Measurements from ENCODE around the gene TCF7. TPM values are rescaled to one million over a fixed set of nuclear protein-coding genes. Genes with fewer than 3 reads are reported as not detected.

TCF7 gene
- total RNA-seq, 1 donor from 2014 or later: 77.2 TPM

DNA sequence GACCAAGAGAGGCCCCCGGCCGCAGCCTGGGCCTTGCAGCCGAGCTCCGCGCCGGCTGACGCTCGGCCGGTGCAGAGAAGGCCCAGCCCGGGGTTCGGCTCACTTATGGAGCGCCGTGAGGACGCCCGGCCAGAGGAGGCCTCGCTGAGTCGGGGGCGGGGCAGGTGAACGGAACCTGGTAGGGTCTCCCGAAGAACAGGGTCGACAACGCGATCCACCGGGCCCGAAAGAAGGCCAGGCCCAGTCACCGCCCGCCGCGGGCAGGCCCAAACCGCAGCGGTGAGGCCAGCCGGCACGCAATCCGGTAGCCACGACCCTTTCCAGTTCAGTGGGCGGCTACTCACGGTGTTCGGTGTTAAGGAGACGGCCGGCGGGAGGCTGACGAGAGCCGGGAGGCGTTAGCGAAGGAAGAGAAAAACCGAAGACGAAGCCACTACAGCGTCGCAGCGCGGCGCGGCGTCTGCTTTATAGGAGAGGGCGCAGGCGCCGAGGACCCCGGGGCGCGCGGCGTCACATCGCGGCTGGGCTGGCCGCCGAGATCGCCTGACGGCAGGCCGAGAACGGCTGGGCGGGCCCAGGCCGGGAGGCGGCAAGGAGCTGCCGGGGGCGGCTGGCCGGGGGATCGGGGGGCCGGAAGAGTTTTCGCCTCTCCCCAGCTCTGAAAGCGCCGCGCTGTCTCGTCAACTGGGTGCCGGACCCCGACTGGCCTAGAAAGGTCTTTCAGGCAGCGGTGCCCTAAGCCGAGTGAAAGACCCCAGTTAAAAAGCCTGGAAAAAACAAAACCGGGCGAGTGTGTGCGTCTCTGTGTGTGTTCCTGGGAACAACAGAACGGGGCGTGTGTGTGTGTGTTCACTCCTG is 62.3 kb downstream of the TCF7 start, which contains the start of gene SKP1:
TSS of gene SKP1 (minus strand) at position 440 of the 858 bp plus-strand sequence. CDS start 2,928 bp downstream, outside the sequence.
- H3K4me3 Mint-ChIP-seq: peak within 1 kb of the TSS; percentile 96
- intact Hi-C loops (cut with micrococcal nuclease): loop anchor here (1.0 to 5.0 kb wide), 11 partner anchors 50 to 728 kb away; partner anchors contain the start of genes C5orf24, CAMLG, CDKN2AIPNL and DDX46
- peak; percentile 85 for DNase-seq (ENCODE audit: low spot score)
- no peaks in the 10 kb centered on the region for H3K9me3 Mint-ChIP-seq
- peaks cover 18% of the 10 kb centered on the region for H3K36me3 Mint-ChIP-seq (ENCODE audit: low read depth)
- peaks cover 28% of the 10 kb centered on the region for H3K4me1 Mint-ChIP-seq (ENCODE audit: low read depth)
- peak within 1 kb of the TSS; percentile 97 for H3K27ac Mint-ChIP-seq
- H3K27me3 Mint-ChIP-seq (ENCODE audit: insufficient read depth): peaks cover 6% of the 10 kb centered on the region

DNA sequence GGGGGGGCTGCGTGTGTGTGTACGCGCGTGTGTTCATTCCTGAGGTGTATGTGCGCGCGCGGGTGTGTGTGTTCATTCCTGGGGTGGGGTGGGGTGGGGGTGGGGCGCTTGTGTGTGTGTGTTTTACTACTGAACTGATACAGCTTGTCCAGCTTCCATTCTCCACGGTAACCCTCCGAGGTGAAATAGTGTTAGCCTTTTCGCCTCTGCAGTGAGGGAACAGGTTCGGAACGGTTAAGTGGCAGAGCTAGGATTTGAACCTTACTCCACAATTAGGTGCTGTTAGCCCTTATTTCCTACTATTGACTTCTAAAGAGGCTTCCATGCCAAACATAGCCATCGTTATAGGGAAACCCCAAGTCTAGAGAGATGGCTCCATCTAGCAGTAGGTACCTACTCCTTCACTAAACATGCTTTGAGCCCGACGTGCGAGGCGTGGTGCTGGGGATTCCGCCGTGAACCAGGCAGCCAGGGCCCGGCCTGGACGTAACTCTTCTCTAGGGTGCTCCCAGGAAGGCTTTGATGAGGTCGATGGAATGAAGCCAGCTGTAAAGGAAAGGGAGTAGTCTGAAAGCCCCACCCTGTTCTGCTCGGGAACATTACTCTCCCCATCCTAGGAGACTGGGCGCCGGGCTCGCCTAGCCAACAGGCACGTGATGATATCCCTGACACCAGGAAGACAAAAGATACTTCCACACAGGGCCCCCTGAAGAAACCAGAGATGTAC is 63.1 kb downstream of the TCF7 start:
- H3K4me1 Mint-ChIP-seq (ENCODE audit: low read depth): peaks cover 22% of the 10 kb centered on the region
- DNase-seq (ENCODE audit: low spot score): no peak

DNA sequence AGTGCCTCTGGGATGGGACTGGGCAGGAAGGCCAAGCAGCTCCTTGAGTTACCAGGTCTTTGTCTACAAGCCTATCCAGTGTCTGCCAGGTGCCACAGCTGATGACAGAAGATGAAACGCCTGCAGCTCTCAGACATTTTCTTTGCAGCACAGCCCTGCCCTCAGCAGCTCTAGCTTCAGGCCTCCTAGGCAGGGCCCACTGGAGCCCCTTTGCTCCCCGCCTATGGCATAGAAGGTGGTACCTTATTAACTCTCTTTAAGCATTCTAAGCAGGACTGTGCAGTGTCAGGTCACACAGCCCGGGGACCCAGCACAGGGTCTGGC is 63.6 kb downstream of the TCF7 start:
- no peak for DNase-seq (ENCODE audit: low spot score)
- Mint-ChIP-seq H3K4me1 (ENCODE audit: low read depth) (peaks cover 20% of the 10 kb centered on the region), H3K36me3 (ENCODE audit: low read depth) (peaks cover 9% of the 10 kb centered on the region), H3K27ac (no peak overlapping the region), H3K4me3 (peak overlapping the region; percentile 96), H3K27me3 (ENCODE audit: insufficient read depth) (peaks cover 10% of the 10 kb centered on the region), H3K9me3 (no peaks in the 10 kb centered on the region)
- intact Hi-C loops (cut with micrococcal nuclease): loop anchor here (5.0 kb wide), 3 partner anchors 234 to 469 kb away; partner anchors contain the start of genes CDKN2AIPNL and SEC24A

More for the DNA sequence above, 63.1 kb downstream of the TCF7 start:
- intact Hi-C loops (cut with micrococcal nuclease): loop anchor here (1.0 to 5.0 kb wide), 7 partner anchors 49 to 727 kb away; partner anchors contain the start of genes C5orf24, CDKN2AIPNL, DDX46 and PCBD2
- peak overlapping the region; percentile 97 for H3K27ac Mint-ChIP-seq
- H3K9me3 Mint-ChIP-seq: no peaks in the 10 kb centered on the region
- H3K36me3 Mint-ChIP-seq (ENCODE audit: low read depth): peaks cover 11% of the 10 kb centered on the region
- peaks cover 10% of the 10 kb centered on the region for H3K27me3 Mint-ChIP-seq (ENCODE audit: insufficient read depth)
- H3K4me3 Mint-ChIP-seq: peak overlapping the region; percentile 96

DNA sequence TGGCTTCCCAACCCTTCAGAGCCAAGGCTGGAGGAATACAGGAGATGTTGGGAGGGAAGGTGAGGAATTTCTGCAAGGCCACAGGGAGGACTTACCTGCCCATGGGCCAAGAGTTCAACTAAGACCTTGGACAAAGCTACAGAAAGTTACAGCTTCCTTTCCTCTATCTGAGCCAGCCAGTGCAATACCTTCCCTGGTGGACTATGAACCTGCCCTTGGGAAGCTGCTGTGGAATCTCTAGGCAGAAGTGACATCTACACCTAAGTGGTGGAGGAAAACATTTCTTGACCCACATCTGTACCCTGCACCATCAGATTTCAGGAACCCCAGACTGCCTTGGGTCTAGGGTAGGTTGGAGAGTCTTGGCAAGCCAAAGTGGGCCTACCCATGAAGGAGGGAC is 69.0 kb downstream of the TCF7 start:
- intact Hi-C loops (cut with micrococcal nuclease): no loop called here
- Mint-ChIP-seq H3K27ac (no peak overlapping the region), H3K9me3 (no peaks in the 10 kb centered on the region), H3K4me3 (no peak overlapping the region), H3K36me3 (ENCODE audit: low read depth) (no peaks in the 10 kb centered on the region), H3K4me1 (ENCODE audit: low read depth) (no peaks in the 10 kb centered on the region), H3K27me3 (ENCODE audit: insufficient read depth) (peaks cover 8% of the 10 kb centered on the region)
- no peak for DNase-seq (ENCODE audit: low spot score)

DNA sequence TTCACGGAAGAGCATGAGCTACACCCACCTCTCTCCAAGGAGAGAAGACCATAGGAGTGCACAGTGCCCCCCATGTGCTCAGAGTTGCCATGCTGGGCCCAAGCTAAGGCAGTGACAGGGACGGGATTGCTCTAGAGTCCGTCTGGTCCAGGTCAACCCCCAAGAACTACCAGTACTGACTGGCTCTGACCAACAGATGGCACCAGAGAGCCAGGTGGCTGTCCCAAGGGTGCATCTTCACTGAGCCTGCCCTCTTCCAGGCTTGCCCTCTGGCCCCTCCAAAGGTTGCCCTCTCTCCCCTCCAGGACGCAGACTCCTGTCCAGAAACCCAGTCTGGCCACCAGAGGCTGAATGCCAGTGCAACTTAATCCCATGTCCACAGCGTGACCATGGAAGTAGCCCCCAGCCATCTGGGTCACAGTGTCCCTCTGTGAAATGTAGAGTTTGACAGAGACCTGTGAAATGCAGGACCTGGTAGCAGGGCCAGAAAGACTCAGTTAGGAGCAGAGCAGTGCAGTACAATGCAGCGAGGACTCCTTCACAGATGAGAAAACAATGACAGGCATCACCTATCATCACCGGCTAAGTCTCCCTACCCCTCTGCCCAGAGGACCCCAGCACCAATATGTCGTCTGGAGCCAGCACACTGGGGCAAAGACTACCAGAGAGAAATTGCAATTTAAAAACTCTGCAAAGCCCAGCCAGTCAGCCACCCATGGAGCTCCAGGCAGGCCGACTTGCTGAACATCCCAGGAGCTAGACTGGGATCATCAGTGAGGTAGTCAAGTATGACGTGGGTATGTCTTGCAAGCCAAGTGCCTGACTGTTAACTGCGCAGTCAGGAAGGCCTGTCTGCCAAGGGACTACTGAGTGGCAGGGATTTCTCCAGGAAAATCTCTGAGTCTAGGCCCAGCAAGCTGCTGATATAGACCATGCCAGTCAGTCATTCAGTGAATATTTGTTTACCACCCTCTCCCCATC is 70.0 kb downstream of the TCF7 start:
- no peaks in the 10 kb centered on the region for H3K9me3 Mint-ChIP-seq
- H3K4me3 Mint-ChIP-seq: no peak overlapping the region
- no peaks in the 10 kb centered on the region for H3K4me1 Mint-ChIP-seq (ENCODE audit: low read depth)
- no peaks in the 10 kb centered on the region for H3K36me3 Mint-ChIP-seq (ENCODE audit: low read depth)
- no peak overlapping the region for H3K27ac Mint-ChIP-seq
- intact Hi-C loops (cut with micrococcal nuclease): loop anchor here (1.0 to 2.0 kb wide), 4 partner anchors 42 to 402 kb away; partner anchors contain the start of gene PPP2CA
- DNase-seq (ENCODE audit: low spot score): peak; percentile 67
- peaks cover 8% of the 10 kb centered on the region for H3K27me3 Mint-ChIP-seq (ENCODE audit: insufficient read depth)

DNA sequence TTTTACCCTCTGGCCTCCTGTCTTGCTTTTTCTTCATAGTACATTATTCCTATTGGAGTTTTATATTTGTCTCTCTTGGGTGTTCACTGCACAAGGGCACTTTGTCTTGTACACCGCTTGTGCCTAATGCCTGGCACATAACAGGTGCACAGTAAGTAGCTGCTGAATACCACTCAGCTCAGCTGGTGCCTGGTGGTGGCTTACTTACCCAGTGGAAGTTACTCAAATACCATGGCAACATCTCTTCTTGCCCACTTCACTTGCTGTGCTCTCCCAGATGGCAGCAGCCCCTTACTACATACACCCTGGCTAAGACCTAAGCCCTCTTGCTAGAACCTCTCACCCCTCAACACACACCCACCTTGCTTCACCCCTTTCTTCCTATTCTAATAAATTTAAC is 73.6 kb downstream of the TCF7 start:
- no peak for DNase-seq (ENCODE audit: low spot score)
- intact Hi-C loops (cut with micrococcal nuclease): no loop called here
- no peak overlapping the region for H3K27ac Mint-ChIP-seq
- no peaks in the 10 kb centered on the region for H3K27me3 Mint-ChIP-seq (ENCODE audit: insufficient read depth)
- no peak overlapping the region for H3K4me3 Mint-ChIP-seq
- H3K9me3 Mint-ChIP-seq: no peaks in the 10 kb centered on the region
- no peaks in the 10 kb centered on the region for H3K4me1 Mint-ChIP-seq (ENCODE audit: low read depth)
- no peaks in the 10 kb centered on the region for H3K36me3 Mint-ChIP-seq (ENCODE audit: low read depth)

DNA sequence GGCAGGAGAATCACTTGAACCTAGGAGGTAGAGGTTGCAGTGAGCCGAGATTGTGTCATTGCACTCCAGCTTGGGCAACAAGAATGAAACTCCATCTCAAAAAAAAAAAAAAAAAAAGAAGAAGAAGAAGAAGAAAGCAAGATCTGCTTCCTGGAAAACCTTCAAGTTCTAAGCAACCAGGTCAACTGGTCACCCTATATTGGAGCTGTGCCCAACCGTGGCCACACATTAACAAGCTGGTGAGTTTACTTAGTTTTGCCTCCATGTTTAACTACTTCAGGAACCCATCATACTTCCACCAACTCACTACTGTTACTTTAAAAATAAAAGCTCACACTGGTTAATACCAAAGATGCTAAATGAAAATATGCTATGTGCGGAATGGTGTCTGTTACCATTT is 74.5 kb downstream of the TCF7 start:
- H3K36me3 Mint-ChIP-seq (ENCODE audit: low read depth): peaks cover 3% of the 10 kb centered on the region
- intact Hi-C loops (cut with micrococcal nuclease): no loop called here
- no peaks in the 10 kb centered on the region for H3K9me3 Mint-ChIP-seq
- H3K4me1 Mint-ChIP-seq (ENCODE audit: low read depth): no peaks in the 10 kb centered on the region
- H3K27me3 Mint-ChIP-seq (ENCODE audit: insufficient read depth): no peaks in the 10 kb centered on the region
- no peak for DNase-seq (ENCODE audit: low spot score)
- no peak overlapping the region for H3K4me3 Mint-ChIP-seq
- H3K27ac Mint-ChIP-seq: no peak overlapping the region

DNA sequence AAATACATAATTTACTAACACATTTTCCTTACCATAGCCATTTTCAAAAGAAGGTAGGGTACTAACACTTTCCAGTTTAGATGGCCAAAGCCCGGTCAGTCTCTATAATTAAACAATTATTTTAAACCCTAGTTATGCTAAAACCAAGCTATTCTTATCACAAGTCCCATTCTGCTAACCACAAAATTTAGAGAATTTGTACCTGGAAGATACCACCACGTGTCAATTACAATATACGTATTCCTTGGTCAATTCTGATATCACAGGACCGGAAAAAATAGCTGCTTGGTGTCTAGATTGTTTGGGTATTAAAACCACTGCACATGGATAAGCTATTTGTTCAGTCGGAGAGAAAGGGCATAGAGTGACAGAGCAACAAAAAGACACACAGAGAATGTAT is 81.2 kb downstream of the TCF7 start:
- Mint-ChIP-seq H3K4me3 (no peak overlapping the region), H3K4me1 (ENCODE audit: low read depth) (no peaks in the 10 kb centered on the region), H3K9me3 (no peaks in the 10 kb centered on the region), H3K36me3 (ENCODE audit: low read depth) (peaks cover 40% of the 10 kb centered on the region), H3K27ac (no peak overlapping the region), H3K27me3 (ENCODE audit: insufficient read depth) (no peaks in the 10 kb centered on the region)
- intact Hi-C loops (cut with micrococcal nuclease): no loop called here
- no peak for DNase-seq (ENCODE audit: low spot score)

Other genes with a start within 250 kb of the TCF7 start
- 50.0 and 50.8 TPM in 2 replicates for gene C5orf15, start 146.1 kb upstream of the TCF7 start, total RNA-seq
- gene VDAC1, start 109.7 kb upstream of the TCF7 start, total RNA-seq: 440 and 442 TPM in 2 replicates
- gene SKP1, start 62.3 kb downstream of the TCF7 start, total RNA-seq: 259 and 265 TPM in 2 replicates
- 181 and 183 TPM in 2 replicates for gene PPP2CA, start 111.4 kb downstream of the TCF7 start, total RNA-seq

Data from activated T-helper 1 cell treated with anti-CD3 and anti-CD28 coated beads, Interleukin-12 subunit alpha, Interleukin-12 subunit beta, Interleukin-2, Interleukin-4 antibody, amounts not matched to agents 30 ng/mL and 10 ng/mL and 1 ng/mL, durations not matched to agents 14 hours and 24 hours and 36 hours (primary cell).